ENCODE data around the gene WDR38. TPM values are rescaled to one million over a fixed set of nuclear protein-coding genes. Genes with fewer than 3 reads are reported as not detected.

WDR38 gene
- total RNA-seq, 1 donor from 2014 or later: not detected

GRCh38 chr9:124877021-124877782 lies 23.9 kb downstream of the WDR38 start:
- no peak for DNase-seq (ENCODE audit: low spot score)
- no peak for TF ChIP-seq CTCF (IDR thresholded peaks at IDR 0.05; ENCODE audit: unreplicated experiment)
- peak overlapping the region; percentile 38 for H3K27ac Mint-ChIP-seq (ENCODE audit: unreplicated experiment)
- H3K36me3 Mint-ChIP-seq (ENCODE audit: low read depth, unreplicated experiment): peaks cover 33% of the 10 kb centered on the region
- no peaks in the 10 kb centered on the region for H3K9me3 Mint-ChIP-seq (ENCODE audit: unreplicated experiment)
- H3K4me3 Mint-ChIP-seq (ENCODE audit: unreplicated experiment): peak overlapping the region; percentile 33
- H3K4me1 Mint-ChIP-seq (ENCODE audit: unreplicated experiment): peaks cover 20% of the 10 kb centered on the region
- H3K27me3 Mint-ChIP-seq (ENCODE audit: unreplicated experiment): peaks cover 3% of the 10 kb centered on the region

GRCh38 chr9:124878021-124878420 lies 24.8 kb downstream of the WDR38 start:
- H3K27me3 Mint-ChIP-seq (ENCODE audit: unreplicated experiment): peaks cover 3% of the 10 kb centered on the region

GRCh38 chr9:124878518-124878917 lies 25.3 kb downstream of the WDR38 start:
- H3K9me3 Mint-ChIP-seq (ENCODE audit: unreplicated experiment): no peaks in the 10 kb centered on the region
- no peak overlapping the region for H3K4me3 Mint-ChIP-seq (ENCODE audit: unreplicated experiment)
- H3K27me3 Mint-ChIP-seq (ENCODE audit: unreplicated experiment): peaks cover 2% of the 10 kb centered on the region
- H3K36me3 Mint-ChIP-seq (ENCODE audit: low read depth, unreplicated experiment): peaks cover 26% of the 10 kb centered on the region
- H3K27ac Mint-ChIP-seq (ENCODE audit: unreplicated experiment): no peak overlapping the region
- DNase-seq (ENCODE audit: low spot score): no peak
- TF ChIP-seq CTCF (IDR thresholded peaks at IDR 0.05; ENCODE audit: unreplicated experiment): no peak
- peaks cover 15% of the 10 kb centered on the region for H3K4me1 Mint-ChIP-seq (ENCODE audit: unreplicated experiment)

More at GRCh38 chr9:124878021-124878420, 24.8 kb downstream of the WDR38 start:
- H3K4me1 Mint-ChIP-seq (ENCODE audit: unreplicated experiment): peaks cover 18% of the 10 kb centered on the region
- H3K4me3 Mint-ChIP-seq (ENCODE audit: unreplicated experiment): peak overlapping the region; percentile 56
- no peak overlapping the region for H3K27ac Mint-ChIP-seq (ENCODE audit: unreplicated experiment)
- DNase-seq (ENCODE audit: low spot score): no peak
- peaks cover 31% of the 10 kb centered on the region for H3K36me3 Mint-ChIP-seq (ENCODE audit: low read depth, unreplicated experiment)
- no peak for TF ChIP-seq CTCF (IDR thresholded peaks at IDR 0.05; ENCODE audit: unreplicated experiment)
- no peaks in the 10 kb centered on the region for H3K9me3 Mint-ChIP-seq (ENCODE audit: unreplicated experiment)

GRCh38 chr9:124879226-124879625 lies 26.0 kb downstream of the WDR38 start:
- Mint-ChIP-seq H3K4me3 (ENCODE audit: unreplicated experiment) (no peak overlapping the region), H3K36me3 (ENCODE audit: low read depth, unreplicated experiment) (peaks cover 27% of the 10 kb centered on the region), H3K27me3 (ENCODE audit: unreplicated experiment) (peaks cover 2% of the 10 kb centered on the region), H3K9me3 (ENCODE audit: unreplicated experiment) (no peaks in the 10 kb centered on the region), H3K27ac (ENCODE audit: unreplicated experiment) (peak overlapping the region; percentile 52), H3K4me1 (ENCODE audit: unreplicated experiment) (peaks cover 17% of the 10 kb centered on the region)
- DNase-seq (ENCODE audit: low spot score): no peak
- no peak for TF ChIP-seq CTCF (IDR thresholded peaks at IDR 0.05; ENCODE audit: unreplicated experiment)

- Mint-ChIP-seq H3K4me1 (ENCODE audit: unreplicated experiment) (peaks cover 16% of the 10 kb centered on the region), H3K4me3 (ENCODE audit: unreplicated experiment) (no peak overlapping the region), H3K27ac (ENCODE audit: unreplicated experiment) (no peak overlapping the region), H3K27me3 (ENCODE audit: unreplicated experiment) (peaks cover 7% of the 10 kb centered on the region), H3K36me3 (ENCODE audit: low read depth, unreplicated experiment) (peaks cover 25% of the 10 kb centered on the region), H3K9me3 (ENCODE audit: unreplicated experiment) (no peaks in the 10 kb centered on the region)
- no peak for TF ChIP-seq CTCF (IDR thresholded peaks at IDR 0.05; ENCODE audit: unreplicated experiment)
- no peak for DNase-seq (ENCODE audit: low spot score)
Measured at GRCh38 chr9:124880501-124880900, 27.2 kb downstream of the WDR38 start.
